IMR-90 (cell line): ENCODE measurements around the gene MPRIP. TPM values are rescaled to one million over a fixed set of nuclear protein-coding genes. Genes with fewer than 3 reads are reported as not detected.
A peak's percentile ranks its signal among the peaks of the same experiment; 100 is the strongest.

Experiments
- ATAC-seq: fragments of 200-7000 bp; cut with Tn5 transposase; 2 replicates; pipeline ENCODE4 v1.9.1; 2020; ENCODE audit warnings: low read depth, mild to moderate bottlenecking, moderate library complexity
- BruUV-seq: library from RNA; stranded (reverse); fragments of 400-500 nt; replicated peaks from 2 replicates; lab custom pipeline; 2021; lab: Mats Ljungman, UMichigan
- CTCF ChIA-PET: fragments of 300-600 bp; formaldehyde crosslinking; extraction: SDS; loops from one replicate; lab custom pipeline; 2021; ENCODE audit warnings: antibody characterized with exemption; lab: Yijun Ruan, JAX
- POLR2A ChIA-PET: fragments of 300-600 bp; sonication (Branson Sonifier 250); formaldehyde crosslinking; loops from one replicate; lab custom pipeline; 2022; ENCODE audit warnings: antibody characterized with exemption; ENCODE audit not compliant: unreplicated experiment; lab: Charles Lee
- DNase-seq: peaks from one replicate; pipeline ENCODE4 v3.0.0; 2013
- H2AFZ ChIP-seq: replicated peaks from 2 replicates; pipeline ENCODE3; 2013; ENCODE audit warnings: low read length, mild to moderate bottlenecking; ENCODE audit not compliant: poor library complexity
- H2AK5ac ChIP-seq: 2 replicates; pipeline ENCODE4 v1.6.1; 2013; ENCODE audit warnings: low read depth, low read length, inconsistent platforms
- H2AK9ac ChIP-seq: replicated peaks from 2 replicates; pipeline ENCODE3; 2013; ENCODE audit warnings: mild to moderate bottlenecking, low read depth, low read length, moderate library complexity; ENCODE audit not compliant: poor library complexity
- H2BK120ac ChIP-seq: 2 replicates; pipeline ENCODE4 v1.6.1; 2013; ENCODE audit warnings: low read depth, low read length, inconsistent platforms
- H2BK15ac ChIP-seq: 3 replicates; pipeline ENCODE4 v1.6.1; 2013; ENCODE audit warnings: low read depth, low read length, inconsistent platforms
- H2BK20ac ChIP-seq: 2 replicates; pipeline ENCODE4 v1.6.1; 2013; ENCODE audit warnings: low read depth, mild to moderate bottlenecking, inconsistent platforms, low read length, moderate library complexity
- H2BK5ac ChIP-seq: 2 replicates; pipeline ENCODE4 v1.6.1; 2013; ENCODE audit warnings: mild to moderate bottlenecking, low read depth, low read length, inconsistent platforms; ENCODE audit not compliant: poor library complexity, severe bottlenecking
- H3K14ac ChIP-seq: replicated peaks from 2 replicates; pipeline ENCODE4 v1.6.1; 2013; ENCODE audit warnings: low read depth, low read length, inconsistent platforms
- H3K18ac ChIP-seq: 2 replicates; pipeline ENCODE4 v1.6.1; 2013; ENCODE audit warnings: low read depth, low read length, control low read depth
- H3K23ac ChIP-seq: 2 replicates; pipeline ENCODE4 v1.6.1; 2013; ENCODE audit warnings: low read depth, low read length, inconsistent platforms
- H3K27ac ChIP-seq: 2 replicates; pipeline ENCODE4 v1.5.1; 2013; ENCODE audit warnings: mild to moderate bottlenecking, control low read depth, low read length; ENCODE audit not compliant: insufficient read depth
- H3K27me3 ChIP-seq: 2 replicates; pipeline ENCODE4 v1.6.1; 2013; ENCODE audit warnings: low read length; ENCODE audit not compliant: control insufficient read depth, insufficient read depth
- H3K36me3 ChIP-seq: 2 replicates; pipeline ENCODE4 v1.6.1; 2013; ENCODE audit warnings: low read length, mixed read lengths; ENCODE audit not compliant: control insufficient read depth, insufficient read depth
- H3K4ac ChIP-seq: 2 replicates; pipeline ENCODE4 v1.6.1; 2013; ENCODE audit warnings: low read depth, low read length, inconsistent platforms
- H3K4me1 ChIP-seq: 2 replicates; pipeline ENCODE4 v1.6.1; 2013; ENCODE audit warnings: low read length, mixed read lengths; ENCODE audit not compliant: control insufficient read depth, insufficient read depth
- H3K4me2 ChIP-seq: 2 replicates; pipeline ENCODE4 v1.6.1; 2013; ENCODE audit warnings: low read depth, mild to moderate bottlenecking, control low read depth, low read length, moderate library complexity
- H3K4me3 ChIP-seq: 2 replicates; pipeline ENCODE4 v1.5.1; 2013; ENCODE audit warnings: low read depth, mild to moderate bottlenecking, control low read depth, low read length, moderate library complexity; ENCODE audit not compliant: insufficient read depth
- H3K56ac ChIP-seq: 2 replicates; pipeline ENCODE4 v1.6.1; 2013; ENCODE audit warnings: low read length, inconsistent platforms; ENCODE audit not compliant: insufficient read depth; ENCODE audit errors: extremely low read depth
- H3K79me1 ChIP-seq, 2 experiments: 2 replicates each; pipeline ENCODE4 v1.6.1; 2013; ENCODE audit warnings: low read length in 2 of 2, inconsistent platforms in 1 of 2, low read depth in 1 of 2
- H3K9ac ChIP-seq: 2 replicates; pipeline ENCODE4 v1.6.1; 2013; ENCODE audit warnings: low read depth, low read length, control low read depth
- H3K9me1 ChIP-seq: 2 replicates; pipeline ENCODE4 v1.6.1; 2013; ENCODE audit warnings: low read length, inconsistent platforms; ENCODE audit not compliant: insufficient read depth
- H3K9me3 ChIP-seq: 2 replicates; pipeline ENCODE4 v1.6.1; 2013; ENCODE audit warnings: low read length; ENCODE audit not compliant: control insufficient read depth, insufficient read depth
- H4K20me1 ChIP-seq: 2 replicates; pipeline ENCODE4 v1.6.1; 2013; ENCODE audit warnings: low read length, inconsistent platforms; ENCODE audit not compliant: insufficient read depth
- H4K5ac ChIP-seq: 2 replicates; pipeline ENCODE4 v1.6.1; 2013; ENCODE audit warnings: mild to moderate bottlenecking, low read depth, low read length, control low read depth
- H4K8ac ChIP-seq, 2 experiments: 2 replicates each; pipeline ENCODE4 v1.6.1; 2013; ENCODE audit warnings: low read depth in 2 of 2, low read length in 2 of 2, control low read depth in 1 of 2, inconsistent platforms in 1 of 2
- H4K91ac ChIP-seq: 2 replicates; pipeline ENCODE4 v1.6.1; 2013; ENCODE audit warnings: low read depth, low read length, inconsistent platforms; ENCODE audit not compliant: insufficient read depth
- BHLHE40 ChIP-seq: fragments of 150-350 bp; IDR thresholded peaks from 2 replicates; pipeline ENCODE4 v1.6.1; 2016; ENCODE audit warnings: mild to moderate bottlenecking, low read depth, low read length
- CEBPB ChIP-seq: IDR thresholded peaks from 2 replicates; pipeline ENCODE4 v1.6.1; 2012; ENCODE audit warnings: low read depth, low read length, improper control_type of control experiment
- CHD1 ChIP-seq: IDR thresholded peaks from 2 replicates; pipeline ENCODE4 v1.6.1; 2012; ENCODE audit warnings: low read depth, low read length, improper control_type of control experiment
- CTCF ChIP-seq: conservative IDR thresholded peaks from 2 replicates; pipeline ENCODE4 v1.5.1; 2012; ENCODE audit warnings: mild to moderate bottlenecking, low read depth, low read length, improper control_type of control experiment
- ELK1 ChIP-seq: fragments of 150-350 bp; IDR thresholded peaks from 2 replicates; pipeline ENCODE4 v1.6.1; 2016; ENCODE audit warnings: low read depth, mild to moderate bottlenecking, low read length, moderate library complexity, borderline replicate concordance
- FOS ChIP-seq: fragments of 150-350 bp; IDR thresholded peaks from 2 replicates; pipeline ENCODE4 v1.6.1; 2016; ENCODE audit warnings: low read depth, low read length
- MAFK ChIP-seq: IDR thresholded peaks from 2 replicates; pipeline ENCODE4 v1.6.1; 2012; ENCODE audit warnings: low read depth, low read length, improper control_type of control experiment
- MAZ ChIP-seq: IDR thresholded peaks from 2 replicates; pipeline ENCODE4 v1.6.1; 2012; ENCODE audit warnings: low read depth, mild to moderate bottlenecking, low read length, improper control_type of control experiment, moderate library complexity, borderline replicate concordance
- MXI1 ChIP-seq: IDR thresholded peaks from 2 replicates; pipeline ENCODE4 v1.6.1; 2012; ENCODE audit warnings: low read depth, mild to moderate bottlenecking, low read length, moderate library complexity, borderline replicate concordance
- NFE2L2 ChIP-seq: fragments of 150-350 bp; IDR thresholded peaks from 2 replicates; pipeline ENCODE4 v1.6.1; 2016; ENCODE audit warnings: low read depth, mild to moderate bottlenecking, low read length
- POLR2A ChIP-seq: IDR thresholded peaks from 2 replicates; pipeline ENCODE4 v1.6.1; 2012; ENCODE audit warnings: mild to moderate bottlenecking, low read depth, low read length
- RAD21 ChIP-seq: IDR thresholded peaks from 2 replicates; pipeline ENCODE4 v1.6.1; 2012; ENCODE audit warnings: low read length, improper control_type of control experiment
- RCOR1 ChIP-seq: IDR thresholded peaks from 2 replicates; pipeline ENCODE4 v1.6.1; 2012; ENCODE audit warnings: mild to moderate bottlenecking, low read length, improper control_type of control experiment; ENCODE audit not compliant: insufficient replicate concordance
- RFX5 ChIP-seq: IDR thresholded peaks from 2 replicates; pipeline ENCODE4 v1.8.0; 2012; ENCODE audit warnings: low read depth, mild to moderate bottlenecking, low read length, moderate library complexity
- SMC3 ChIP-seq: fragments of 150-350 bp; IDR thresholded peaks from 2 replicates; pipeline ENCODE4 v1.6.1; 2016; ENCODE audit warnings: low read depth, mild to moderate bottlenecking, antibody characterized with exemption, low read length, moderate library complexity
- WGBS, 2 experiments: methylation state at CpG; one replicate each; pipeline versions ENCODE4 v1.1.5 to v1.1.7; 2013; ENCODE audit warnings: missing lambda C conversion rate in 2 of 2; ENCODE audit not compliant: insufficient read length in 1 of 2; ENCODE audit errors: extremely low coverage in 2 of 2; 5-methylcytosine and 5-hydroxymethylcytosine counted together
- dilution Hi-C: fragments of 300-500 bp; cut with HindIII; formaldehyde crosslinking; loops from one replicate; pipeline ENCODE4 v1.14.3; 2018; ENCODE audit warnings: low sequenced_read_pairs; ENCODE audit not compliant: unreplicated experiment
- in situ Hi-C: fragments of 300-500 bp; cut with MboI; formaldehyde crosslinking; loops from 3 replicates; pipeline ENCODE4 v1.14.3; 2019; ENCODE audit warnings: low sequenced_read_pairs, inconsistent platforms, mixed read lengths
- intact Hi-C: fragments of 100-400 bp; cut with micrococcal nuclease; formaldehyde crosslinking; loops from 2 replicates; pipeline ENCODE4 v1.10.0; 2022
- polyA plus RNA-seq, 3 experiments: library from polyadenylated mRNA; depleted of rRNA; stranded (reverse); fragments of >200 nt; gene quantifications; 2 replicates each; pipeline ENCODE4 v1.2.3, GENCODE V29; 2012; ENCODE audit warnings: low replicate concordance in 1 of 3
- total RNA-seq: library from RNA; depleted of rRNA; stranded (reverse); fragments of >200 nt; gene quantifications from 2 replicates; pipeline ENCODE4 v1.2.3, GENCODE V29; 2012

The MPRIP gene
- total and polyA plus RNA-seq, 2 of the 4 experiments (the other 2 are of a cell fraction) = 111 to 149 TPM

- H3K36me3 ChIP-seq = no peaks in the 10 kb centered on the region
- BruUV-seq = no TSS peak
- no peak overlapping the region for H2BK20ac ChIP-seq
- WGBS, 2 experiments = no CpG with 5 or more reads among the region's 3 CpGs
- H3K4ac ChIP-seq = no peak overlapping the region
- H3K9ac ChIP-seq = no peak overlapping the region
- H3K27me3 ChIP-seq = no peaks in the 10 kb centered on the region
- POLR2A ChIA-PET = no interaction called here
- peaks cover 48 to 94% of the 10 kb centered on the region in 2 experiments for H3K79me1 ChIP-seq
- no peak overlapping the region for H3K56ac ChIP-seq
- no peaks in the 10 kb centered on the region for H3K9me3 ChIP-seq
- in situ Hi-C loops (no loop called here), intact Hi-C loops (no loop called here), dilution Hi-C loops (no loop called here)
- H3K23ac ChIP-seq = no peak overlapping the region
- H3K9me1 ChIP-seq = peaks cover 63% of the 10 kb centered on the region
- ATAC-seq (no peak), DNase-seq (no peak)
- CTCF ChIA-PET = interaction anchor here (0.6 to 0.7 kb wide), 2 partner anchors 9 to 41 kb away, joined by 3 read pairs; no protein-coding TSS in a partner anchor
- H3K4me1 ChIP-seq = peaks cover 31% of the 10 kb centered on the region
- peaks cover 96% of the 10 kb centered on the region for H4K20me1 ChIP-seq
- H2BK15ac ChIP-seq = no peak overlapping the region
- no peak overlapping the region for H2AFZ ChIP-seq
- peak overlapping the region; percentile 44 for H2AK9ac ChIP-seq
- H3K4me2 ChIP-seq = no peak overlapping the region
- H2BK120ac ChIP-seq = no peak overlapping the region
- H4K5ac ChIP-seq = no peak overlapping the region
- no peak overlapping the region for H3K18ac ChIP-seq
- no peak overlapping the region for H3K27ac ChIP-seq
- no peak overlapping the region for H2BK5ac ChIP-seq
- no peak overlapping the region for H4K91ac ChIP-seq
- no peak overlapping the region for H4K8ac ChIP-seq
- no peak overlapping the region for H3K14ac ChIP-seq
- no peak for TF ChIP-seq BHLHE40
- no peak for TF ChIP-seq RFX5
- no peak for TF ChIP-seq ELK1
- no peak for TF ChIP-seq RCOR1
- no peak for TF ChIP-seq CHD1
- TF ChIP-seq CTCF = no peak
- TF ChIP-seq MXI1 = no peak
- TF ChIP-seq MAFK = no peak
- no peak for TF ChIP-seq RAD21
- no peak for TF ChIP-seq FOS
- TF ChIP-seq NFE2L2 = no peak
- no peak for TF ChIP-seq CEBPB
- TF ChIP-seq POLR2A = no peak
- no peak for TF ChIP-seq MAZ
- no peak for TF ChIP-seq SMC3
- H3K4me3 ChIP-seq = no peak overlapping the region
- no peak overlapping the region for H2AK5ac ChIP-seq
Observed at GRCh38 chr17:17117923-17118322, 75.7 kb downstream of the MPRIP start.
